ENCODE data around the gene RBMS3. TPM values are rescaled to one million over a fixed set of nuclear protein-coding genes. Genes with fewer than 3 reads are reported as not detected.

Gene RBMS3
- total and polyA plus RNA-seq, 2 of the 13 experiments (the other 11 are each of a cell fraction or from before 2014, with no cell fraction given), result not detected

DNA sequence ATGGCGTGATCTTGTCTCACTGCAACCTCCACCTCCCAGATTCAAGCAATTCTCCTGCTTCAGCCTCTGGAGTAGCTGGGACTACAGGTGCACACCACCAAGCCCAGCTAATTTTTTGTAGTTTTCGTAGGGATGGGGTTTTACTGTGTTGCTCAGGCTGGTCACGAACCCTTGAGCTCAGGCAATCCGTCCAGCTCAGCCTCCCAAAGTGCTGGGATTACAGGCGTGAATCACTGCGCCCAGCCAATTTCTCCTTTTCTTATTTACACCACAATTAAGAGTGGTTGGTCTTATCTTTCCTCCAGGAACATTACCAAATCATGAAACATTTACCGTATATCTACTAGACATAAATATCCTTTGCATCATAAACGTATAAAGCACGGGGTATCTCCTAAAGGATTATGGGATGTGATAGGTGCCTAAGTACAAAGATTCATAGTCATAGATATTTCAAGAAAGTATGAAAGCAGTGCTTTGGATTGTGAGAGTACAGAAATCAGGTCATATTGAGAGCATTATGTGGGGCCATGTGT is 194.5 kb downstream of the RBMS3 start:
- Histone ChIP-seq H3K4me1 (ENCODE audit: insufficient read depth, low read length) (no peaks in the 10 kb centered on the region), H4K20me1 (ENCODE audit: insufficient read depth, low read length) (no peaks in the 10 kb centered on the region), H3K27me3 (ENCODE audit: control insufficient read depth in 1 of 2, insufficient read depth in 2 of 2, low read length in 2 of 2) (no peaks in the 10 kb centered on the region), H3K4me2 (ENCODE audit: low read depth, low read length) (no peak overlapping the region), H3K9me3 (ENCODE audit: low read length) (no peaks in the 10 kb centered on the region), H3K36me3 (replicated peaks in 1 of 2; ENCODE audit: control insufficient read depth in 1 of 2, insufficient read depth in 2 of 2, low read length in 2 of 2) (no peaks in the 10 kb centered on the region), H3K79me2 (ENCODE audit: insufficient read depth, low read length) (no peaks in the 10 kb centered on the region), H2AFZ (ENCODE audit: low read length) (no peak overlapping the region), H3K27ac (ENCODE audit: extremely low read length, insufficient read depth, low read length) (no peak overlapping the region), H3K4me3 (replicated peaks in 1 of 3; ENCODE audit: insufficient read depth in 1 of 3, low read depth in 2 of 3, low read length in 3 of 3) (no peak overlapping the region), H3K9ac (ENCODE audit: insufficient read depth, low read depth, low read length) (no peak overlapping the region)
- ChIA-PET CTCF (ENCODE audit: low intra/inter-chr PET ratio, low total read pairs) (no interaction called here), POLR2A (no interaction called here)
- no peak for TF ChIP-seq ZNF292 (CRISPR knock-in tag; IDR thresholded peaks at IDR 0.05; ENCODE audit: borderline replicate concordance, low read depth)
- BruUV-seq (replicated peaks), result no TSS peak
- intact Hi-C loops (cut with micrococcal nuclease; ENCODE audit: unreplicated experiment) (no loop called here), in situ Hi-C loops (cut with HindIII; ENCODE audit: extremely low pct_ligation_motif_present, low pct_unique_long_range_greater_than_20kb) (no loop called here)
- no peak for FAIRE-seq
- DNase-seq (ENCODE audit: low spot score), result no peak
- WGBS (ENCODE audit: low lambda C conversion rate), result 3% methylated on average over 9 of the region's 9 CpGs
- no peak for ATAC-seq

DNA sequence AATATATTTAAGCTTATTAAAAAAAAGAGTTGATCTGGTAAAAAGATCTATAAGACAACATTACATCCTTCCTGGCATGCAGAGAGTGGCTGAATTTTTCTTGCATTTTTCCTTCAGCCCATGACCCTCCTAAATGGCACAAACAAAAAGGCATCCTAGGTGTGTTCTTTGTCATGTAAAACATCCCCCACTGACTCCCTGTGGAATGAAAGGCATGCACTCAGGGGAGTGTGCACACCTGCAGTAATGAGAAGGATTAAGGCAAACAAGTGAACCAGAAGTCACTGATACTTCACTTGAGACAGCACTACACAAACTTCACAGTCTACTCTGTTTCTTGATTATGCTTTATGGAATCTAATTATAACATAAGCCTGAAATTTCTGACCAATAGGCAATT is 195.0 kb downstream of the RBMS3 start:
- ATAC-seq, result no peak
- TF ChIP-seq TMF1 (CRISPR knock-in tag; IDR thresholded peaks at IDR 0.05; ENCODE audit: low read depth) (no peak), SIX4 (CRISPR knock-in tag; IDR thresholded peaks at IDR 0.05) (no peak), MTA3 (CRISPR knock-in tag; IDR thresholded peaks at IDR 0.05) (no peak)
- FAIRE-seq, result no peak
- BruUV-seq (replicated peaks), result no TSS peak
- in situ Hi-C loops (cut with HindIII; ENCODE audit: extremely low pct_ligation_motif_present, low pct_unique_long_range_greater_than_20kb), result no loop called here
- H4K20me1 ChIP-seq (ENCODE audit: insufficient read depth, low read length), result no peaks in the 10 kb centered on the region
- no peak overlapping the region for H3K9ac ChIP-seq (ENCODE audit: insufficient read depth, low read depth, low read length)
- DNase-seq (ENCODE audit: low spot score), result no peak
- H3K4me2 ChIP-seq (ENCODE audit: low read depth, low read length), result no peak overlapping the region
- H2AFZ ChIP-seq (ENCODE audit: low read length), result no peak overlapping the region
- ChIA-PET POLR2A (no interaction called here), CTCF (ENCODE audit: low intra/inter-chr PET ratio, low total read pairs) (no interaction called here)
- H3K9me3 ChIP-seq (ENCODE audit: low read length), result no peaks in the 10 kb centered on the region
- no peaks in the 10 kb centered on the region for H3K36me3 ChIP-seq (replicated peaks in 1 of 2; ENCODE audit: control insufficient read depth in 1 of 2, insufficient read depth in 2 of 2, low read length in 2 of 2)
- no peaks in the 10 kb centered on the region for H3K27me3 ChIP-seq (ENCODE audit: control insufficient read depth in 1 of 2, insufficient read depth in 2 of 2, low read length in 2 of 2)
- no peaks in the 10 kb centered on the region for H3K79me2 ChIP-seq (ENCODE audit: insufficient read depth, low read length)
- intact Hi-C loops (cut with micrococcal nuclease; ENCODE audit: unreplicated experiment), result no loop called here
- no peaks in the 10 kb centered on the region for H3K4me1 ChIP-seq (ENCODE audit: insufficient read depth, low read length)
- no peak overlapping the region for H3K27ac ChIP-seq (ENCODE audit: extremely low read length, insufficient read depth, low read length)
- H3K4me3 ChIP-seq (replicated peaks in 1 of 3; ENCODE audit: insufficient read depth in 1 of 3, low read depth in 2 of 3, low read length in 3 of 3), result no peak overlapping the region
